Kidney tubule cell (primary cell): ENCODE measurements around the gene ZNF804B.

ENCODE experiments used
- DNase-seq: peaks from one replicate; pipeline ENCODE4 v3.0.0-alpha.2; 2018; ENCODE audit warnings: low spot score

ZNF804B gene

DNA sequence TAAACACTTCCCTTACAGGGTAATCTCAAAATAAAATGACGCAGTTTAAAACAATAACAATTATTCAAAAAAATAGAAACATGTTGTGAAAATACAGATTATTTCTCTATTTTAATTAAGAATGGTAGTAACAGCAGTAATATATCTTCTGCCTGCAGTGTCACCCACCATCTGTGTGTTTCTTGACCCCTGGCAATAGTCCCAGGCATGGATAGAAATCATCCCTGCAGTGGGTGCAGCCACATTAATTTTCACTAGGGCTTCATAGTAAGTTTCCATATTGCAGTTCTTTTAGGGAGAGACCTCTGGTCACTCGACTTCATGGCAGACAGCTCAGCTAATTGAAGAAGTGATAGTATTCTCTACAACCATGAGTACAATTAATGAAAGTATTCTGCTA lies 506.1 kb downstream of the ZNF804B start:
- DNase-seq = no peak

DNA sequence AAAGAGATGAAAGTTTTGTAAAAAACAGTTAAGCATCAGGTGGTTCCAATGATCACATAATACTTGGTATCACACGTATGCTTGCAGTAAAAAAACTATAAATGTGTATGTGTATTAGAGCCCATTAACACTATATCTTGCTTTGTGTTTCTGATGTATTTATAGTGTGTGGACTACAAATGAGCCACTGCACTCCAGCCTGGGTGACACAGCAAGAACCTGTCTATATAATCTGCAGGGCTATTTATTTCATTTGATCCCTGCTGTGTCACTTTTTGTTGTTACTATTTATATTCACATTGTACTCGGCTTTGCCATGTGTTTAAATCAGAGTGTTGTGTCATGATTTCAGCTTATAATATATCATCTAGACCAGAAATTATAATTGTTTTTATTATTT lies 523.8 kb downstream of the ZNF804B start:
- DNase-seq = no peak

DNA sequence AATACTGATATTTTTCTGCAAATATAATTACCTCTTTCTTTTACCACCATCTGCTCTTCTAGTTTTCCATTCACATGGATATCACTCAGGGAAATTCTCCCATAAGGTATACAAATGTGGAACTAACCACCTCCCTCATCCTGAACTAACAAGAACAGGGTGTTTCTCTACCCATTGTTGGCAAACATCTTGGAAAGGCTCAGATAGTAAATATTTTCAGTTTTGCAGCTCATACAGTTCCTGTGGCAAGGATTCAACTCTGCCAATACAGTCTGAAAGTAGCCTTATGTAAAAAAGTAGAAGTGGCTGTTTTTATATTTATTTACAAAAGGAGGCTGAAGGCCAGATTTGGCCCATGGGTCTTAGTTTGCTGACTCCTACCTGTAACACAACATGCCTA lies 549.0 kb downstream of the ZNF804B start:
- DNase-seq = no peak

DNA sequence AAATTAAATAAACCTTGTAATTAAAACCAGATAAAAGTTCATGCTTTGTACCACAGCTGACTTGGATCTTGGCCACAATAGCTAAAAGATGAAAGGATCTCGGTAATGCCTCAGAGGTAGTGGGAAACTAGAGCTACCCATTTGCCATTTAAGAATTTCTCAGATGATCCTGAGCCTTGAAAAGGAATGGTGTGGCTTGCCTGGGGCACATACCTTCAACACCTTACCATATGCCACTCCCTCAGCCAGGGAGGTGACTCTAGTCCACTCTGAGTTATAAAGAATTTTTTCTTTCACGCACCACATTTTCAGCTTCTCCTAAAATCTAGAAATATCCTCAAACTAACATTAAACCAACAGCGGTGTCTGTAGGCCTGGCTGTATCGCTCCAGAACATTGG lies 552.4 kb downstream of the ZNF804B start:
- no peak for DNase-seq

DNA sequence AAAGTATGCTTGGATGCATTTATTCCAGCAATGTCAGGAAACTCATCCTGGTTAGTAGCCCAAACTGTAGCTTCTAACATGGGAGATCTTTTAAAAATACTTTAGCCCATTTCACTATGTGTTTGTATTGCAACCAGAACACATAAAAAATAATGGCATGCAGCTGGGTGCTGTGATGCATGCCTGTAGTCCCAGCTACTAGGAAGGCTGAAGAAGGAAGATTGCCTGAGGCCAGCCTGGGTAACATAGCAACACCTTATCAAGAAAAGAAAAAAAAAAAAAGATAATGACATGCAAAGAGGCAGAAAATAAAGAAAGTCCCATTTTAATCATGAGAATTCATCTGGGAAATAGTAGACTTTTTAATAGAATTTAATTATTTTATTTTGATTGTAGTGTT lies 553.1 kb downstream of the ZNF804B start:
- no peak for DNase-seq

DNA sequence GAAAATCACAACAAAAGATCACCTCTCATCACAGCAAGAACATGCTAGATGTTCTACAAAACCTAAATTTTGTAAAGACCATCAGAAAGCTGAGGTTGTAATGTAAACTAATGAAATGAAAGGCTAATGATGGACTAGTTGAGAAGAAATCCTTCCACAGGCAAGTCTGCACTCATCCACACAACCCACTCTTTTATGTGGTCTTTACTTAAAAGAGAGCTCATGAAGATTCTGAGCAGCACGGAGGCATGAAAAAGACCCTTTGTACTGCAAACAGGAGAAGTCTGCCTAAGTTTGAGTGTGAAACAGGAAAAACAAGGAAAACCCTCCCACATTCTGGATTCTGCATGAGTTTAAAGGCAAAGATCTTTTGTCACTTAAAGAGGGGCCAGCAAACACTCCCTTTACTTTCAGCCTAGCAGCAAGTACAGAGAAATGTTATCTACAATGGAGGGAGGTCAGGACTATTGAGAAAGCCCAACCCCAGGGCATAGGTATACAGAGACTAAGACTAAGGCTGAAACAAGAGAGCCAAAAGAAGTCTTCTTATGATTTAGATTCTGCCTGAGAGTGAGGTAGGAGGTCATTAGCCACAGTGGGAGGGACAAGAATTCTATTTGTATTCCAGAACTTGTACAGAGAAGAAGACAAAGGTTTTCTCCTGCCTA lies 557.2 kb downstream of the ZNF804B start:
- no peak for DNase-seq

DNA sequence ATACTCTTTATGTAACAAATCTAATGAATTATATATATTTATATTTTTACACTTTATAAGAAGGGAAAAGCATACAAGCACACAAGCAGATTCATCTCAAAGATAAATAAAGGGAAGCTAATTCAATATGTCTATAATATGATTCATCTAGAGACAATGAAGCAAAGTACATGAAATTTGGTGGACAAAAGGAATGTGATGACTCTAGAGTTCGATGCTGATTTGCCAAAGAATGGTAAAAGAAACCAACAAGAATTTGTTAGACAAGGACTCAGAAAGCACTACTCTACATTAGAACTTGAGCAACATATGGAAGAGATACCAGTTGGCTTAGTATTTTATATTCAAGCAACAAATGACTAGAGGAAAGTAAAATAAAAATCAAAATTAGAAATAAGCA lies 572.5 kb downstream of the ZNF804B start:
- DNase-seq = peak; percentile 11

DNA sequence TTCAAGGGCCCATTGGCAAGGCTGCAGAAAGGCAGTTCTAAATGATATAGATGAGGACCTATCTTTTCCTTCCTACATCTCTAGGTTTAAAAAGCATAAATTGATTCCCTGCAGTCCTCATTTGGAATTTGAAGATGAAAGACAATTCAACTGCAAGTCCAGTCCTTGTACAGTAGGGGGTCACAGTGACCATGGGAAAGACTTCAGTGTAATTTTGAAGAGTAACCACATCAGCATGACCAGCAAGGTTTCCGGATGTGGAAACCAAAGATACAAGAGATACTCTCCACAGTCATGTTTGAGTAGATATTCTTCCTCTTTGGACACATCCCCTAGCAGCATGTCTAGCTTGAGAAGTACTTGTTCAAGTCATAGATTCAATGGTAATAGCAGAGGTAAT lies 575.3 kb downstream of the ZNF804B start:
- DNase-seq = no peak

DNA sequence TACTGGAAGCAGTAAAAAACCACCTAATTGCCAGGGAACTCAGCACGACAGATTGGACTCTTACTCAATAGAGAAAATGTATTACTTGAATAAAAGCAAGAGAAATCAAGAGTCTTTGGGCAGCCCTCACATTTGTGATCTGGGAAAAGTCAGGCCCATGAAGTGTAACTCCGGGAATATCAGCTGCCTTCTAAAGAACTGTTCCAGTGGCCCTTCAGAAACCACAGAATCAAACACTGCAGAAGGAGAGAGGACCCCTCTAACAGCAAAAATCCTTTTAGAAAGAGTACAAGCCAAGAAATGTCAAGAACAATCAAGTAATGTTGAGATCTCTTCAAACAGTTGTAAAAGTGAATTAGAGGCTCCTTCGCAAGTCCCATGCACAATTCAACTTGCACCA lies 576.0 kb downstream of the ZNF804B start:
- DNase-seq = no peak

DNA sequence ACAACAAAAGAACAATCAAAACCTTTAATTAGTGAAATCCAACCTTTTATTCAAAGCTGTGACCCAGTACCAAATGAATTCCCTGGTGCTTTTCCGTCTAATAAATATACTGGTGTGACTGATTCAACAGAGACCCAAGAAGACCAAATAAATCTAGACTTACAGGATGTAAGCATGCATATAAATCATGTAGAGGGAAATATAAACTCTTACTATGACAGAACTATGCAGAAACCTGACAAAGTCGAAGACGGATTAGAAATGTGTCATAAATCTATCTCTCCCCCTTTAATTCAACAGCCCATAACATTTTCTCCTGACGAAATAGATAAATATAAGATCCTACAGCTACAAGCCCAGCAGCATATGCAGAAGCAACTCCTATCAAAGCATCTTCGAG lies 576.6 kb downstream of the ZNF804B start:
- DNase-seq = no peak

DNA sequence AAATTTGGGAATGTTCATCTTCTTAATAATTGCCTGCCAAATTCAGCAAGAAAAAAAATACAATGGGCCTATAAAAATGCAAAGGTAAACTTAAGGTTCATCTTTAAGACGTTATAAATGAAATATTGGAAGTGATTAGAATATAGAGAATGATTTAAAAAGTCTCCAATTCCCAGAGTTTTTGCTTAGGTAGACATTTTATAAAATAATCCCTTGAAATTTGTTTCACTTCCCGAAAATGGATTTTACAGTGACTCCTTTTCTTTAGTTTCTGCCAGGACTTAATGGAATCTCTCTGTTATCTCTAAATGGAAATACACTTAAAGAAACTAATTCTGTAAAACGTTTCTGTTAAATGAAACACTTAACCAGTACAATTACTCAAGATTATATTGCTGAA lies 580.2 kb downstream of the ZNF804B start:
- no peak for DNase-seq

DNA sequence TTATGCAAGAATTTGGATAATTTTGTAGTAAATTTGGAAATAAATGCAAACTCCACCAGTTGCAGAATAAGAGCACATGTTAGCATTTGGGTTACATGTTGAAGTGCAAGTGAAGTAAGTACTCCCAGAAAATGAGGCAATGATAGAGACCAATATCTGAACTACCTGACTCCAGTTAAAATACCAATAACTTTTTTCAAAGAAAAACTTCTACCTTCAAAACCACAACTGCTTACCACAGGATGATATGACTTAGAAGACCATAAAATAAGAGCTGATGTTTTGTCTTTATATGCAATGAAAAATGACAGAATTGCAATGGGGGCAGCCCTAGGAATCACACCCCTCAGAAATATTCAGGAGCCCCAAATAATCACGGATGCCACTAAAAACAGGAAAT lies 597.6 kb downstream of the ZNF804B start:
- DNase-seq = no peak

DNA sequence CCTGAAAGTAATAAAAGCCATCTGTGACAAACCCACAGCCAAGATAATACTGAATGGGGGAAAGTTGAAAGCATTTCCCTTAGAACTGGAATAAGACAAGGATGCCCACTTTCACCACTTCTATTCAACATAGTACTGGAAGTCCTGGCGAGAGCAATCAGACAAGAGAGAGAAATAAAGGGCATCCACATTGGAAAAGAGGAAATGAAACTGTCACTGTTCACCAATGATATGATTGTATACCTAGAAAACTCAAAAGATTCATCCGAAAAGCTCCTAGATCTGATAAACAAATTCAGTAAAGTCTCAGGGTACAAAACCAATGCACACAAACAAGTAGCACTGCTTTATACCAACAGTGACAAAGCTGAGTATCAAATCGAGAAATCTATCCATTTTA lies 617.7 kb downstream of the ZNF804B start:
- no peak for DNase-seq

DNA sequence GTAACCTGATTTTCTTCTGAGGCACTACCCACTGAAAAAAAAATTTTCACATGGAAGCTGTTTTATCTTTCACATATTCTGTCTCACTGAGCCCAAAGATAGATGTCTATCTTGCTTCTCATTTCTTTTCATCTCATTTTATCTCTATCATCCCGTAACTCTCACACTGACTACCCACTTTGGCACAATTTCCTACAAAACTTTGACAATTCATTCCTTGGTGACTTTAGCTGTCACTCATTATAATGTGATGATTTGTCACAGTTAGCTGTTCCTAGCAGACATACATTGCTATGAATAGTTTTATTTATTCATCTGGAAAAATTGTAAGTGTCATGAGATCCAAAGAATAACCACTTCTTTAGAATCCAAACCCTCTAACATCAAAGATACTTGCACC lies 625.9 kb downstream of the ZNF804B start:
- no peak for DNase-seq
